C4-2B (cell line): ENCODE data around the gene LCE3D.
"Not testable (repeated sequence)": the region's sequence is repeated elsewhere in the genome, so short reads cannot be mapped to it uniquely, and the experiment has no call there.

Experiments used
- CTCF ChIP-seq: fragments of 450-650 bp; conservative IDR thresholded peaks from 2 replicates; pipeline ENCODE4 v1.5.1; 2017; ENCODE audit warnings: mild to moderate bottlenecking
- ZFX ChIP-seq: fragments of 450-650 bp; IDR thresholded peaks from 2 replicates; pipeline ENCODE4 v1.6.1; 2017

GRCh38 chr1:152548358-152548757 lies 32.0 kb downstream of the LCE3D start:
- not testable (repeated sequence) for TF ChIP-seq CTCF, ZFX
